IPS DF 6.9 (cell line): ENCODE results near the gene PMVK.
A peak's percentile ranks its signal among the peaks of the same experiment; 100 is the strongest.

ENCODE experiments used
- DNase-seq: peaks from one replicate; pipeline ENCODE4 v3.0.0-alpha.2; 2013; ENCODE audit warnings: low read depth, low spot score
- H3K27ac ChIP-seq: one replicate; pipeline ENCODE4 v1.5.1; 2013; ENCODE audit warnings: low read length, control low read depth
- H3K27me3 ChIP-seq: 2 replicates; pipeline ENCODE4 v1.6.1; 2013; ENCODE audit warnings: mild to moderate bottlenecking, low read length; ENCODE audit not compliant: control insufficient read depth, insufficient read depth
- H3K36me3 ChIP-seq: 2 replicates; pipeline ENCODE4 v1.6.1; 2013; ENCODE audit warnings: low read length; ENCODE audit not compliant: control insufficient read depth, insufficient read depth
- H3K4me1 ChIP-seq: 2 replicates; pipeline ENCODE4 v1.6.1; 2013; ENCODE audit warnings: low read length; ENCODE audit not compliant: control insufficient read depth, insufficient read depth
- H3K4me3 ChIP-seq: 2 replicates; pipeline ENCODE4 v1.5.1; 2013; ENCODE audit warnings: mild to moderate bottlenecking, low read length
- H3K9me3 ChIP-seq: 2 replicates; pipeline ENCODE4 v1.6.1; 2013; ENCODE audit warnings: low read length, inconsistent platforms; ENCODE audit not compliant: control insufficient read depth, insufficient read depth
- WGBS: extraction: QIAGEN DNeasy Blood & Tissue Kit; methylation state at CpG from one replicate; pipeline ENCODE4 v1.1.7; 2013; ENCODE audit warnings: mixed read lengths, missing lambda C conversion rate; ENCODE audit not compliant: insufficient read length, insufficient coverage; 5-methylcytosine and 5-hydroxymethylcytosine counted together

PMVK gene

DNA sequence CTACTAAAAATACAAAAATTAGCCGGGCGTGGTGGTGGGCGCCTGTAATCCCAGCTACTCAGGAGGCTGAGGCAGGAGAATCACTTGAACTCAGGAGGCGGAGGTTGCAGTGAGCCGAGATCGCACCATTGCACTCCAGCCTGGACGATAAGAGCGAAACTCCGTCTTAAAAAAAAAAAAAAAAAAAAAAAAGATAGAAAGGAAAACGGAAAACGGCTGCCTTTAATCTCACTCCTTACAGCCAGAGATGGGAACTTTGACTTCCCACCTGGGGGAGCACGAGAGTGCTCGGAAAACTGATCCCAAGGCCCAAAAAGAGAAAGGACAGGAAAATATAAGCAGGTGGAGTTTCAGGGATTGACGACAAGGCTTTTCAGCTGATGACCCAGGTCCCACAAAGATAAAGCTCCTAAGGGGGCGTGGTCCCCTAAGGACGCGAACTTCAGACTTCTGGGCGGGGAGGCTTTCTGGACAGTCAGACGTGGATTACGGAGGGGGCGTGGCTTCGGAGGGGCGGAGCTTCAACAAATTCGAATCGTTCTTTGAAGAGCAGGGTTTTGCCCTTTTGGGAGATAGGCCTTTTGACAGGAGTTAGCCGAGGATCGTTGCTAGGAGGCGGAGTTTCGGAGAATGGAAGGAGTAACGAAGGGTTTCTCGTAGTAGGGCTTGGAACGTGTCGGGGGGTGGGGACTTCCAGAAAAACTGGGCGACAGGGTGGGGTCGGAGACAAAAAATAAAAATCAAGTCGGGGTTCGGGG lies 37.0 kb upstream of the PMVK start:
- no peaks in the 10 kb centered on the region; the same call in 1 of the 2 replicates for H3K36me3 ChIP-seq
- no CpG with 5 or more reads among the region's 37 CpGs for WGBS

DNA sequence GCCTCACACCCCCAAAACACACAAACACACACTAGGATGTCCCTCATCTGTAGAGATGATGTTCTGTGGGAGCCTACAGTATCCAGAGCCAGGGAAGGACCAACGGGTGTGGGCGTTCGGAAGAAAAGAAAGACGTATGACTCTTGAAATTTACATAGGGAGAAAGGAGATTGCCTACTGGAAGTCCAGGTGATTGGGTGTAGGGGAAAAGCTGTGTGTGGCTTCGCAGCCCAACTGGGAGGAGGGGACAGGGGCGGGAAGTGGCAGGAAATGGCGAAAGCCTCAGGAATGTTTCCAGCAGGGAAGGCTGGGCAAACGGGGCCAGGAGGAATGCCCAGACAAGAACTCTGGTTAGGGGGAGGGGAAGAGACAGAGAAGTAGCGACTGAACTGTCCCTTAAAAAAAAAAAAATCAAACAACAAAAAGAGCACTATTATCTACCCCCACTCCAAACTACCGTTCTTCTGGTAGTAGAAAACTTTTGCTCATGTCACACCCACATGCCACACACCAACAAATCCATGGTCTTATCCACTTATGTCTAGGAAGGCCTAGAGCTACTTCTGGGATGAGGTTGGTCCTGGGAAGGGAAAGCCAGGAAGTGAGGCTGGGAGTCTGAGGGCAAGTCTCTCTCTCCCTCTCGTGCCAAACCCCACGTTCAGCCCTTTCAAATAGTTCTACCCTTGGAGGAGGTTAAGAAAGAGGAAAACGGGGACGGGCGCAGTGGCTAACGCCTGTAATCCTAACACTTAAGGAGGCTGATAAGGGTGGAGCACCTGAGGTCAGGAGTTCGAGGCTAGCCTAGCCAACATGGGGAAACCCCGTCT lies 36.2 kb upstream of the PMVK start:
- peak; percentile 94 for DNase-seq
- Histone ChIP-seq H3K4me1 (peaks cover 10% of the 10 kb centered on the region), H3K9me3 (no peaks in the 10 kb centered on the region), H3K27me3 (no peaks in the 10 kb centered on the region), H3K36me3 (peaks cover under 1% of the 10 kb centered on the region), H3K27ac (peak overlapping the region; percentile 78), H3K4me3 (peak overlapping the region; percentile 16; the same call in 1 of the 2 replicates)
- whole genome bisulfite sequencing, result no CpG with 5 or more reads among the region's 18 CpGs

More for the DNA sequence above, 37.0 kb upstream of the PMVK start:
- peak overlapping the region; percentile 83; the same call in 1 of the 2 replicates for H3K4me3 ChIP-seq
- peak overlapping the region; percentile 70 for H3K27ac ChIP-seq
- no peaks in the 10 kb centered on the region for H3K27me3 ChIP-seq
- no peaks in the 10 kb centered on the region for H3K9me3 ChIP-seq
- peaks cover 10% of the 10 kb centered on the region for H3K4me1 ChIP-seq
- peak; percentile 98 for DNase-seq

DNA sequence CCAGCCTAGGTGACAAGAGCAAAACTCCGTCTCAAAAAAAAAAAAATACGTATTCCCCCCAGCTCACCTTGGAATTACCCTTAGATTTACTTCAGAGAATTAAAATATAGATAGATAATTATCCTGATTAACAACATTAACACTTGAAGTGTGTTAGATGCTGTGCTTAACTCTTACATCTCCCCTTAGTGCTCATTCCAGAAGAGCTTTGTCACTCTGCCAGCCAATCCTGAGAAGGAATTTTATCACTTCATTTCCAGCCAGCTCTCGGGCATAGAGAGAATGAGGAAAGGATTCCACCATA lies 35.6 kb upstream of the PMVK start:
- H3K9me3 ChIP-seq, result no peaks in the 10 kb centered on the region
- H3K27ac ChIP-seq, result peak overlapping the region; percentile 78
- H3K27me3 ChIP-seq, result no peaks in the 10 kb centered on the region
- WGBS, result no CpG with 5 or more reads among the region's 3 CpGs
- H3K4me3 ChIP-seq, result peak overlapping the region; percentile 5; the same call in 1 of the 2 replicates
- peaks cover 5% of the 10 kb centered on the region for H3K36me3 ChIP-seq
- DNase-seq, result no peak
- H3K4me1 ChIP-seq, result peaks cover 10% of the 10 kb centered on the region

DNA sequence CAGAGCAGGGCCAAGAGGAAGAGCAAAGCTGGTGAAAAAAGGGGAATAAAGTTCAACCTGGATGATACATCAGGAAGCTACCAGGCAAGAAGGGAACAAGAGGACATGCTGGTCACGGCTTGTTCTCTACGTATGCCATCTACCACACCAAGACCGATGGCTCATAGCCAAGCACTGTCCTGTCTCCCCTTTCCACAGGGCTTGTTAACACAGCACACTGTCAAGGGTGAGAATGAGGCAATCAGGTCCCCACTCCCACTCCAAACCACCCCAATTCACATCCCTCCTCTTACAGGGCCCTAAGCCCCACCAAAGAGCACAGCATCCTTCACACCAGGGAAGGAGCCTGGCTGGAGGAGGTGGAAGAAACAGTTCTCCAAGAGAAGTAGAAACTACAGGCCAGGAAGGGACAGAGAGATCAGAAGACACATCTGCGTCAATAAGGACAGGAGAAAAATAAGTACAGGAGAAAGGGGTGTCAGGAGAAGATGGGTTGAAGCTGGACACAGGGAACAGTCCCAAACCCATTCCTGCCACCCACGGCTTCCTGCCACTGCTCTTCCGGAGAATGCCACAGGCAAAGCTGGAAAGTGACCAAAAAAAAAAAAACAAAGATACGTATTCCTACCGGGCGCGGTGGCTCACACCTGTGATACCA lies 35.0 kb upstream of the PMVK start:
- no peak for DNase-seq
- Histone ChIP-seq H3K4me1 (peaks cover 10% of the 10 kb centered on the region), H3K4me3 (peak overlapping the region; percentile 38; the same call in 1 of the 2 replicates), H3K27me3 (no peaks in the 10 kb centered on the region), H3K27ac (peak overlapping the region; percentile 38), H3K9me3 (no peaks in the 10 kb centered on the region), H3K36me3 (peaks cover 5% of the 10 kb centered on the region)
- WGBS, result no CpG with 5 or more reads among the region's 10 CpGs

DNA sequence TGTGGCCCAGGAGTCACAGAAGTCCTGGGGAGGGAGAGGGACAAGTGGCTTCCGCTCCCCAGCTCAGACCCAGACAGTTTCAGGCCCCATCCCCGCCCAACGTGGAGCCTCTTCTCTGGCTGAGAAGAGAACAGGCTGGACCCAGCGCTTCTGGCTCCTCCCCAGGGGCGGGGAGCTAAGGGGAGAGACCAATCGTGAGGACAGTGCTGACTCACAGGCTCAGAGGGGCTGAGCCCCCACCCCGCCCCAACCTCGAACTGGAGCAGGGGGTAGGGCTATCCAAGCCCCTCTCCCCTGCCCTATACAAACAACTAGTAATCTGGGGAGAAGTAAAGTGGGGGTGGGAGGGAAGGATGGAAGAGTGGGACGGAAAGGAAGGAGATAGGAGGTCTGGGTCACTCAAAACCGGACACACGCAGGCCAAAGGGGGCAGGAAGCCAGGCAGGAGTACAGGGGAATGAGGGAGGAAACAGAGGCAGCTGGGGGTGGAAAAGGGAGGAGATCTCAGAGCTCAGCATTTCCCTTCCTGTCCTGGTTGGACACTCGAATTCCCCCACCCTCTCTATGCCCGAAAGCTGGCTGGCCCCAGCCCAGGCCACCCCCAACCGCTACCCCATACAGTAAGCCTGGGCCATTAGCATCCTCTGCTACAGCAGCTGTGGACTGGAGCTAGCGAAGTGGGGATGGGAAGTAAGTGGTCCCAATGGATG lies 34.3 kb upstream of the PMVK start, which contains the start of gene SHC1:
Gene SHC1 (minus strand): TSS at position 117 of the 710 bp plus-strand sequence. CDS start 221 bp downstream, outside the sequence.
- Histone ChIP-seq H3K4me3 (peak within 1 kb of the TSS; percentile 38), H3K36me3 (peaks cover 5% of the 10 kb centered on the region), H3K9me3 (no peaks in the 10 kb centered on the region), H3K27ac (peak within 1 kb of the TSS; percentile 38), H3K27me3 (no peaks in the 10 kb centered on the region), H3K4me1 (peaks cover 10% of the 10 kb centered on the region)
- WGBS, result no CpG with 5 or more reads among the region's 15 CpGs
- DNase-seq, result no peak

DNA sequence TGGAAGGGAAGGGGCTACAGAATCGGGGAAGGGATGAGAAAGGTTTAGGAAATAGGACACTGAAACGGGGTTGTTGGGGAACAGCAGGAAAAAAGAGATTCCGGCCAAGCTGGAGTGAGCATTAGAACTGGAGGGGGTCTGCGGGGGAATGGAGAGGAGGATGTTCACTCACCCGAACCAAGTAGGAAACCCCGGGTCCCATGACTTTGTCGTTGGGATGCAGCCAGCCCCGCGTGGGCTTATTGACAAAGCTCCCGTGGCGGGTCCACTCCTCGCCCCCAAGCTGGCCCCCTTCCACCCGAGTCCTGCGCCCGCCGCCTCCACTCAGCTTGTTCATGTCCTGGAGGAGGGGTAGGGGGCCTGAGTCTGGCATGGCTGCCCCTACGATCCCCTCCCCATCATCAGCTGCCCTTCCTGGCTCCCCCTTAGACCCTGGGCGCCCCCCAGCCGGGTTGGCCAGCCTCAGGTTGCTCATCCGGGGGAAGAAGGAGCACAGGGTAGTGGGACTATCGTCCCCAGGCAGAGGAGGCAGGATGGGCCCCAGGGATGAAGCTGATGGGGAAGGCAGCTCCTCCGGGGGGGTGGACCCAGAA lies 33.4 kb upstream of the PMVK start:
- Histone ChIP-seq H3K9me3 (no peaks in the 10 kb centered on the region), H3K4me1 (peaks cover 10% of the 10 kb centered on the region), H3K4me3 (peak overlapping the region; percentile 38), H3K27ac (no peak overlapping the region), H3K27me3 (no peaks in the 10 kb centered on the region), H3K36me3 (peaks cover 11% of the 10 kb centered on the region)
- WGBS, result no CpG with 5 or more reads among the region's 22 CpGs
- DNase-seq, result no peak

GRCh38 chr1:154969246-154969645 lies 32.7 kb upstream of the PMVK start:
- Histone ChIP-seq H3K9me3 (no peaks in the 10 kb centered on the region), H3K4me1 (peaks cover 10% of the 10 kb centered on the region), H3K36me3 (peaks cover 11% of the 10 kb centered on the region), H3K27ac (no peak overlapping the region), H3K27me3 (no peaks in the 10 kb centered on the region), H3K4me3 (peak overlapping the region; percentile 38; the same call in 1 of the 2 replicates)
- no CpG with 5 or more reads among the region's 5 CpGs for WGBS
- DNase-seq, result no peak

- no peak for DNase-seq
- no peak overlapping the region for H3K27ac ChIP-seq
- H3K4me1 ChIP-seq, result peaks cover 10% of the 10 kb centered on the region
- WGBS, result no CpG with 5 or more reads among the region's 3 CpGs
- no peaks in the 10 kb centered on the region for H3K27me3 ChIP-seq
- H3K4me3 ChIP-seq, result peak overlapping the region; percentile 38; the same call in 1 of the 2 replicates
- peaks cover 12% of the 10 kb centered on the region for H3K36me3 ChIP-seq
- H3K9me3 ChIP-seq, result no peaks in the 10 kb centered on the region
Measured at GRCh38 chr1:154968731-154969130, 32.2 kb upstream of the PMVK start.

DNA sequence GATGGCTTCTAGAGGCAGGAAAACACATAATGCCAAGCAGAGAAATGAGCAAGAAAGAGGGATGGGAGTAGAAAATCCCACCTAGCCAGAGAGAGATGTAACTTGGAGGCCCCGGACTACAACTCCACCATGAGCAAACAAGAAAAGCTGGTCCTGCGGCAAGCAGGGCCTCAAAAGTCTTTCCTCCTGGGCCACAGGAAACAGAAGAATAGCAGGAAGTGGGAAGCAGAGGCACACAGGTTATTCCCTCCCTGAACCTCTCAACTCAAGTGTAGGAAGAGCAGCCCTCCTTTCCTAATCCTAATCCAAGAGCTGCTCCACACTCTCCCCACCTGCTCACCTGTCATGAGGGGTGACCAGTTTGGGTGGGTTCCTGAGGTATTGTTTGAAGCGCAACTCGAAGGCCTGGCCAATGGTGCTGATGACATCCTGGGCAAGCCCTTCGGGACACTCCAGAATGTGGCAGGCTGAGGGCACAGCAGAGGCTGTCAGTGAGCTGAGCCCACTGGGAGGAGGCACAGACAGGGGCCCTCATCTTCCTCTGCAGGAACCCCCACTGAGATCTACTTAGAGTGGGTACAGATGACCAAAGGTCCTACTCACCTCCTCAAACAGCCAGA lies 30.9 kb upstream of the PMVK start:
- Histone ChIP-seq H3K4me1 (peaks cover 7% of the 10 kb centered on the region), H3K27me3 (no peaks in the 10 kb centered on the region), H3K9me3 (no peaks in the 10 kb centered on the region), H3K4me3 (no peak overlapping the region), H3K27ac (no peak overlapping the region), H3K36me3 (peaks cover 18% of the 10 kb centered on the region)
- no peak for DNase-seq
- no CpG with 5 or more reads among the region's 5 CpGs for WGBS
